KOPT-K1 (cell line): ENCODE results near the gene BAHD1.

Experiments
- H3K27ac ChIP-seq: fragments of 200-600 bp; sonication (generic); 2 replicates; pipeline ENCODE4 v1.5.1; 2016; ENCODE audit warnings: antibody characterized with exemption, mild to moderate bottlenecking, low read depth, low read length; ENCODE audit not compliant: poor library complexity, severe bottlenecking
- H3K36me3 ChIP-seq: fragments of 200-600 bp; sonication (generic); 2 replicates; pipeline ENCODE4 v1.5.1; 2017; ENCODE audit warnings: antibody characterized with exemption, mild to moderate bottlenecking, low read length, moderate library complexity; ENCODE audit not compliant: insufficient read depth
- H3K9me3 ChIP-seq: fragments of 200-600 bp; sonication (generic); 2 replicates; pipeline ENCODE4 v1.5.1; 2017; ENCODE audit warnings: antibody characterized with exemption, low read length, mild to moderate bottlenecking; ENCODE audit not compliant: insufficient read depth, poor library complexity, severe bottlenecking

Gene BAHD1

GRCh38 chr15:40511472-40512133 lies 70.8 kb downstream of the BAHD1 start:
- no peaks in the 10 kb centered on the region for H3K36me3 ChIP-seq
- H3K27ac ChIP-seq = no peak overlapping the region
- no peaks in the 10 kb centered on the region for H3K9me3 ChIP-seq

GRCh38 chr15:40512440-40512839 lies 71.7 kb downstream of the BAHD1 start:
- Histone ChIP-seq H3K9me3 (no peaks in the 10 kb centered on the region), H3K27ac (no peak overlapping the region), H3K36me3 (no peaks in the 10 kb centered on the region)

GRCh38 chr15:40513609-40514008 lies 72.9 kb downstream of the BAHD1 start:
- Histone ChIP-seq H3K9me3 (no peaks in the 10 kb centered on the region), H3K27ac (no peak overlapping the region), H3K36me3 (no peaks in the 10 kb centered on the region)

- Histone ChIP-seq H3K9me3 (no peaks in the 10 kb centered on the region), H3K36me3 (no peaks in the 10 kb centered on the region), H3K27ac (no peak overlapping the region)
Measured at GRCh38 chr15:40516322-40516721, 75.6 kb downstream of the BAHD1 start.
